HG03135 (cell line): ENCODE data around the gene STON1.
"Not testable (repeated sequence)": the region's sequence is repeated elsewhere in the genome, so short reads cannot be mapped to it uniquely, and the experiment has no call there.

Source experiments
- ATAC-seq: cut with Tn5 transposase; IDR thresholded peaks from one replicate; pipeline ENCODE4 v1.9.1; 2021; ENCODE audit warnings: mild to moderate bottlenecking, moderate library complexity; ENCODE audit not compliant: unreplicated experiment

The STON1 gene

GRCh38 chr2:48527226-48527885 lies 2.6 kb upstream of the STON1 start:
- ATAC-seq = no peak

GRCh38 chr2:48528431-48528830 lies 1.5 kb upstream of the STON1 start:
- no peak for ATAC-seq

GRCh38 chr2:48529194-48529593 lies 760 bp upstream of the STON1 start:
- no peak for ATAC-seq

- ATAC-seq = no peak
Measured at GRCh38 chr2:48529676-48530032, 300 bp upstream of the STON1 start.

GRCh38 chr2:48531141-48531648 lies 1.2 kb downstream of the STON1 start:
- no peak for ATAC-seq

- no peak for ATAC-seq
Measured at GRCh38 chr2:48532174-48532573, 2.2 kb downstream of the STON1 start.

- ATAC-seq = no peak
Measured at GRCh38 chr2:48532824-48533223, 2.9 kb downstream of the STON1 start.

- no peak for ATAC-seq
Measured at GRCh38 chr2:48534781-48535180, 4.8 kb downstream of the STON1 start.

GRCh38 chr2:48540237-48540935 lies 10.4 kb downstream of the STON1 start:
- no peak for ATAC-seq

- no peak for ATAC-seq
Measured at GRCh38 chr2:48541666-48542389, 11.9 kb downstream of the STON1 start.

- ATAC-seq = no peak
Measured at GRCh38 chr2:48543895-48544294, 13.9 kb downstream of the STON1 start.

- ATAC-seq = no peak
Measured at GRCh38 chr2:48545244-48545643, 15.3 kb downstream of the STON1 start.

- no peak for ATAC-seq
Measured at GRCh38 chr2:48548840-48549239, 18.9 kb downstream of the STON1 start.

GRCh38 chr2:48549972-48550371 lies 20.0 kb downstream of the STON1 start:
- no peak for ATAC-seq

- ATAC-seq = no peak
Measured at GRCh38 chr2:48551548-48551947, 21.6 kb downstream of the STON1 start.

- not testable (repeated sequence) for ATAC-seq
Measured at GRCh38 chr2:48555071-48555470, 25.1 kb downstream of the STON1 start.

- ATAC-seq = no peak
Measured at GRCh38 chr2:48558456-48558855, 28.5 kb downstream of the STON1 start.

GRCh38 chr2:48560546-48561209 lies 30.7 kb downstream of the STON1 start:
- no peak for ATAC-seq

GRCh38 chr2:48562281-48562680 lies 32.3 kb downstream of the STON1 start:
- no peak for ATAC-seq

- ATAC-seq = no peak
Measured at GRCh38 chr2:48566592-48567310, 36.8 kb downstream of the STON1 start.

- no peak for ATAC-seq
Measured at GRCh38 chr2:48567671-48568070, 37.7 kb downstream of the STON1 start.
